ENCODE data around the gene TIAM1.

The TIAM1 gene

GRCh38 chr21:31111093-31111492, 233.0 kb downstream of the TIAM1 start:
- Histone ChIP-seq H2AFZ (ENCODE audit: low read depth, low read length, severe bottlenecking) (no peak overlapping the region), H3F3A (ENCODE audit: insufficient read depth) (no peaks in the 10 kb centered on the region), H3K9me2 (replicated peaks; ENCODE audit: insufficient read depth, low read length) (no peaks in the 10 kb centered on the region), H3K4me2 (ENCODE audit: low read depth, low read length, poor library complexity, severe bottlenecking) (no peak overlapping the region), H3K4me3 (ENCODE audit: insufficient read depth, low read length, poor library complexity, severe bottlenecking) (no peak overlapping the region), H3K36me3 (ENCODE audit: low read length) (no peaks in the 10 kb centered on the region), H3K27ac (ENCODE audit: low read depth, low read length) (no peak overlapping the region), H3K79me2 (ENCODE audit: insufficient read depth, low read length) (no peaks in the 10 kb centered on the region), H3K9me3 (ENCODE audit: insufficient read depth, low read length) (no peaks in the 10 kb centered on the region), H3K27me3 (ENCODE audit: low read length) (no peaks in the 10 kb centered on the region), H3K9ac (ENCODE audit: low read length) (no peak overlapping the region), H4K20me1 (ENCODE audit: low read depth, low read length) (no peaks in the 10 kb centered on the region)
- TF ChIP-seq CTCF (IDR thresholded peaks at IDR 0.05; ENCODE audit: insufficient read depth, low read length, poor library complexity, severe bottlenecking), result no peak
- no peak for TF ChIP-seq EZH2phosphoT487 (conservative IDR thresholded peaks at IDR 0.05; ENCODE audit: low read length)

- no peak overlapping the region for H3K4me3 ChIP-seq (ENCODE audit: insufficient read depth, low read length, poor library complexity, severe bottlenecking)
- no peak overlapping the region for H3K9ac ChIP-seq (ENCODE audit: low read length)
- H3K27me3 ChIP-seq (ENCODE audit: low read length), result no peaks in the 10 kb centered on the region
- H3K36me3 ChIP-seq (ENCODE audit: low read length), result no peaks in the 10 kb centered on the region
- no peaks in the 10 kb centered on the region for H3K9me3 ChIP-seq (ENCODE audit: insufficient read depth, low read length)
- H3F3A ChIP-seq (ENCODE audit: insufficient read depth), result no peaks in the 10 kb centered on the region
- H2AFZ ChIP-seq (ENCODE audit: low read depth, low read length, severe bottlenecking), result no peak overlapping the region
- no peak overlapping the region for H3K27ac ChIP-seq (ENCODE audit: low read depth, low read length)
- H3K4me2 ChIP-seq (ENCODE audit: low read depth, low read length, poor library complexity, severe bottlenecking), result no peak overlapping the region
- H3K9me2 ChIP-seq (replicated peaks; ENCODE audit: insufficient read depth, low read length), result no peaks in the 10 kb centered on the region
- TF ChIP-seq EZH2phosphoT487 (conservative IDR thresholded peaks at IDR 0.05; ENCODE audit: low read length) (no peak), CTCF (IDR thresholded peaks at IDR 0.05; ENCODE audit: insufficient read depth, low read length, poor library complexity, severe bottlenecking) (no peak)
- H3K79me2 ChIP-seq (ENCODE audit: insufficient read depth, low read length), result no peaks in the 10 kb centered on the region
- H4K20me1 ChIP-seq (ENCODE audit: low read depth, low read length), result no peaks in the 10 kb centered on the region
Measured at GRCh38 chr21:31110430-31110829, 233.6 kb downstream of the TIAM1 start.

- Histone ChIP-seq H3K27ac (ENCODE audit: low read depth, low read length) (no peak overlapping the region), H3K9ac (ENCODE audit: low read length) (no peak overlapping the region), H2AFZ (ENCODE audit: low read depth, low read length, severe bottlenecking) (no peak overlapping the region), H3K4me3 (ENCODE audit: insufficient read depth, low read length, poor library complexity, severe bottlenecking) (no peak overlapping the region), H3K27me3 (ENCODE audit: low read length) (no peaks in the 10 kb centered on the region), H3K4me2 (ENCODE audit: low read depth, low read length, poor library complexity, severe bottlenecking) (no peak overlapping the region), H3K79me2 (ENCODE audit: insufficient read depth, low read length) (no peaks in the 10 kb centered on the region), H4K20me1 (ENCODE audit: low read depth, low read length) (no peaks in the 10 kb centered on the region), H3K9me2 (replicated peaks; ENCODE audit: insufficient read depth, low read length) (no peaks in the 10 kb centered on the region), H3K36me3 (ENCODE audit: low read length) (no peaks in the 10 kb centered on the region), H3K9me3 (ENCODE audit: insufficient read depth, low read length) (no peaks in the 10 kb centered on the region), H3F3A (ENCODE audit: insufficient read depth) (no peaks in the 10 kb centered on the region)
- TF ChIP-seq EZH2phosphoT487 (conservative IDR thresholded peaks at IDR 0.05; ENCODE audit: low read length), result no peak
- no peak for TF ChIP-seq CTCF (IDR thresholded peaks at IDR 0.05; ENCODE audit: insufficient read depth, low read length, poor library complexity, severe bottlenecking)
Measured at GRCh38 chr21:31107871-31108270, 236.2 kb downstream of the TIAM1 start.

Data from SU-DHL-6 (cell line).